Measurements from ENCODE around the gene ODAD4.
"Not testable (repeated sequence)": the region's sequence is repeated elsewhere in the genome, so short reads cannot be mapped to it uniquely, and the experiment has no call there.

The ODAD4 gene

GRCh38 chr17:42005166-42005565, 74.7 kb downstream of the ODAD4 start:
- no peak for DNase-seq

- no peak for DNase-seq
Measured at GRCh38 chr17:42009170-42009569, 78.8 kb downstream of the ODAD4 start.

GRCh38 chr17:42010266-42010680, 79.9 kb downstream of the ODAD4 start:
- DNase-seq, result not testable (repeated sequence)

GRCh38 chr17:42010898-42011516, 80.6 kb downstream of the ODAD4 start:
- DNase-seq, result no peak

- not testable (repeated sequence) for DNase-seq
Measured at GRCh38 chr17:42012363-42012762, 81.9 kb downstream of the ODAD4 start.

- not testable (repeated sequence) for DNase-seq
Measured at GRCh38 chr17:42013740-42014139, 83.3 kb downstream of the ODAD4 start.
